Epithelial cell of proximal tubule (primary cell): ENCODE measurements around the gene PNPLA6. TPM values are rescaled to one million over a fixed set of nuclear protein-coding genes. Genes with fewer than 3 reads are reported as not detected.

Source experiments
- DNase-seq: peaks from one replicate; pipeline ENCODE4 v3.0.0-alpha.2; 2011; ENCODE audit warnings: low read depth
- H3K4me3 ChIP-seq: 2 replicates; pipeline ENCODE4 v1.5.1; 2011; ENCODE audit warnings: low read depth, mild to moderate bottlenecking, low read length
- total RNA-seq: library from RNA; depleted of rRNA; stranded (reverse); fragments of >200 nt; gene quantifications from 2 replicates; pipeline ENCODE4 v1.2.3, GENCODE V29; 2015
- TF ChIP-seq, protein P1 (sequence below): conservative IDR thresholded peaks from 2 replicates; pipeline ENCODE4 v1.5.1; 2012; ENCODE audit warnings: low read depth, mild to moderate bottlenecking, low read length

Gene PNPLA6
- total RNA-seq, 1 donor from 2014 or later: 129 TPM

- DNase-seq: no peak
- peak overlapping the region; percentile 62 for H3K4me3 ChIP-seq
- TF ChIP-seq, protein P1, sequence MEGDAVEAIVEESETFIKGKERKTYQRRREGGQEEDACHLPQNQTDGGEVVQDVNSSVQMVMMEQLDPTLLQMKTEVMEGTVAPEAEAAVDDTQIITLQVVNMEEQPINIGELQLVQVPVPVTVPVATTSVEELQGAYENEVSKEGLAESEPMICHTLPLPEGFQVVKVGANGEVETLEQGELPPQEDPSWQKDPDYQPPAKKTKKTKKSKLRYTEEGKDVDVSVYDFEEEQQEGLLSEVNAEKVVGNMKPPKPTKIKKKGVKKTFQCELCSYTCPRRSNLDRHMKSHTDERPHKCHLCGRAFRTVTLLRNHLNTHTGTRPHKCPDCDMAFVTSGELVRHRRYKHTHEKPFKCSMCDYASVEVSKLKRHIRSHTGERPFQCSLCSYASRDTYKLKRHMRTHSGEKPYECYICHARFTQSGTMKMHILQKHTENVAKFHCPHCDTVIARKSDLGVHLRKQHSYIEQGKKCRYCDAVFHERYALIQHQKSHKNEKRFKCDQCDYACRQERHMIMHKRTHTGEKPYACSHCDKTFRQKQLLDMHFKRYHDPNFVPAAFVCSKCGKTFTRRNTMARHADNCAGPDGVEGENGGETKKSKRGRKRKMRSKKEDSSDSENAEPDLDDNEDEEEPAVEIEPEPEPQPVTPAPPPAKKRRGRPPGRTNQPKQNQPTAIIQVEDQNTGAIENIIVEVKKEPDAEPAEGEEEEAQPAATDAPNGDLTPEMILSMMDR: no peak
Observed at GRCh38 chr19:7515110-7515644, 20.3 kb upstream of the PNPLA6 start.

DNA sequence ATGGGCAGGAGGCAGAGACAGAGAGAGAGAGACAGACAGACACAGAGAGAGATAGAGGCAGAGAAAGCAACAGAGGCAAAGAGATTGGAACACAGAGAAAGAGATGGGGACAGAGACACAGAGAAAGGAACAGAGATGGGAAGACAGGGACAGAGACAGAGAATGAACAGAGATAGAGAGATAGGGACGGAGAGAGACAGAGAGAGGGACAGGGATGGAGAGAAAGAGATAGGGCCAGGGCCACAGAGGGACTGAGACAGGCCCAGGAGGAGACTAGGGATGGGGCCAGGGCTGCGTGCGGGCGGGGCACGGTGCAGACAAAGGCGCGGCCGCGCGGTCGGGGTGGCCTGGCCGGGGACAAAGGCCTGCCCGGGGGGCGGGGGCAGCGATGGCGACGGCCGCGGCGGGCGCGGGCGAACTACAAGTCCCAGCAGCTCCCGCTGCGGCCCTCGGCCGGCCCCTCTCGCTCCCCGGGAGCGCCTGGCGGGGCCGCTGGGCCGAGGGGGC lies 19.8 kb upstream of the PNPLA6 start, which contains the start of gene ZNF358:
TSS of gene ZNF358 (plus strand) at position 459 of the 507 bp plus-strand sequence. CDS start 3,140 bp downstream, outside the sequence.
- TF ChIP-seq, protein P1: no peak
- no peak for DNase-seq
- H3K4me3 ChIP-seq: peak within 1 kb of the TSS; percentile 71

DNA sequence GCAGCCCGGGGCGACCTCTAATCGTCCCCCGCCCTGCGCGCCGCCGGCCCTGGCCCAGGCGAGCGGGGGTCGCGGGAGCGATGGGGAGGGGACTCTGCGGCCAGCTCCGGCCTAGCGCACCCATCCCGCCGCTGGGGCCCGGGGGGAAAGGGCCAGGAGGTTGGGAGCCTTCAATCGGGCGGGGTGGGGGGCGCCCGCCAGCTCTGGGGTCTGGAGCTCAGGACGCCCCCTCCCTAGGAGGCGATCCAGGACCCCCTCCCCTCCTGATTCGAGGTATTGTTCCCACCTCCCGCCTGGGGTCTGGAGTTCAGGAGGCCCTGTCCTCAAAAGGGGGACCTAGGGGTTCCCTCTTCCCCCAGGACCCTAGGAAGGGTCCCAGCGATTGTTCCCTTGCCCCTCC lies 19.2 kb upstream of the PNPLA6 start:
- TF ChIP-seq, protein P1: no peak
- DNase-seq: no peak
- peak overlapping the region; percentile 71 for H3K4me3 ChIP-seq

GRCh38 chr19:7516878-7517277 lies 18.6 kb upstream of the PNPLA6 start:
- no peak for DNase-seq
- TF ChIP-seq, protein P1: no peak
- H3K4me3 ChIP-seq: peak overlapping the region; percentile 71

GRCh38 chr19:7519361-7520130 lies 16.0 kb upstream of the PNPLA6 start:
- no peak for DNase-seq
- H3K4me3 ChIP-seq: no peak overlapping the region
- TF ChIP-seq, protein P1: no peak

DNA sequence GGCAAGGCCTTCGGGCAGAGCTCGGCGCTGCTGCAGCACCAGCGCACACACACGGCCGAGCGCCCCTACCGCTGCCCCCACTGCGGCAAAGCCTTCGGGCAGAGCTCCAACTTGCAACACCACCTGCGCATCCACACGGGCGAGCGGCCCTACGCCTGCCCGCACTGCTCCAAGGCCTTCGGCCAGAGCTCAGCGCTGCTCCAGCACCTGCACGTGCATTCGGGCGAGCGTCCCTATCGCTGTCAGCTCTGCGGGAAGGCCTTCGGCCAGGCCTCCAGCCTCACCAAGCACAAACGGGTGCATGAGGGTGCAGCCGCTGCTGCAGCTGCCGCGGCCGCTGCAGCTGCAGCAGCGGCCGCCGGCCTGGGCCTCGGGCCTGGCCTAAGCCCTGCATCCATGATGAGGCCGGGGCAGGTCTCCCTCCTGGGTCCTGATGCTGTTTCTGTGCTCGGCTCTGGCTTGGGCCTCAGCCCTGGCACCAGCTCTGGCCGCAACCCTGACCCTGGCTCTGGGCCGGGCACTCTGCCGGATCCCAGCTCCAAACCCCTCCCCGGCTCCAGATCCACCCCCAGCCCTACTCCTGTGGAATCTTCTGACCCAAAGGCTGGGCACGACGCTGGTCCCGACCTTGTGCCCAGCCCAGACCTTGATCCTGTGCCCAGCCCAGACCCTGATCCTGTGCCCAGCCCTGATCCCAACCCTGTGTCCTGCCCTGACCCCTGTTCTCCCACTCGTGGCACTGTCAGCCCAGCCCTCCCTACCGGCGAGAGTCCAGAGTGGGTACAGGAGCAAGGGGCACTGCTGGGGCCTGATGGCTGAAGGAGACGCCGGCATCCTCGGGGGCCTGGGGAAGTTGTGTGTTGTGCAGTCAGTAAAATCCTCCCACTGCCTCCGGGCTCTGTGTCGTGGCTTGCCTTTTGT lies 15.1 kb upstream of the PNPLA6 start:
- TF ChIP-seq, protein P1: no peak
- H3K4me3 ChIP-seq: no peak overlapping the region
- DNase-seq: no peak
